ENCODE data around the gene SPP1. TPM values are rescaled to one million over a fixed set of nuclear protein-coding genes. Genes with fewer than 3 reads are reported as not detected.

The SPP1 gene
- total and polyA plus RNA-seq, 10 of the 15 experiments (the other 5 are each of a cell fraction or from before 2014, with no cell fraction given): 0.05 to 1.1 (median 0.39) TPM; not detected in 6

DNA sequence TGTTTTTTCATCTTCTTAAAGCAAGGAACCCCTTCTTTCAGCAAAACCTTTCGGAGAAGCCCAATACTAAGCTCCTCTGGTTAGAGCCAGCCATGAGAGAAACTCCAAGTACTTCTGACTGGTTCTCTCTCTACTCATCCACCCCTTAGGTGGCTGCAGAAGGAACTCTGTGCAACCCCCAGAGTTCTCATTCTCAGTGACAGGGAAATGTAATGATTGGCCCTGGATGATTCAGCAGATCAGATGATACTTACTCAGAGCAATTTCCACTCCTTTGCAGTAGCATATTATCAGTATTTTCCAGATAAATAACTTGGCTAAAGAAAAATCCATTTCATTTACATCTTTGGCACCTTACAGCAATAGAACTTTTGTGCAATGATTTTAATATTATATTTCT lies 3.2 kb downstream of the SPP1 start (continued):
- no peak for TF ChIP-seq BHLHE40 (IDR thresholded peaks at IDR 0.05; ENCODE audit: borderline replicate concordance in 1 of 2, low read depth in 2 of 2, low read length in 1 of 2)
- no peak for TF ChIP-seq PAX8 (IDR thresholded peaks at IDR 0.05)
- TF ChIP-seq, protein P1, sequence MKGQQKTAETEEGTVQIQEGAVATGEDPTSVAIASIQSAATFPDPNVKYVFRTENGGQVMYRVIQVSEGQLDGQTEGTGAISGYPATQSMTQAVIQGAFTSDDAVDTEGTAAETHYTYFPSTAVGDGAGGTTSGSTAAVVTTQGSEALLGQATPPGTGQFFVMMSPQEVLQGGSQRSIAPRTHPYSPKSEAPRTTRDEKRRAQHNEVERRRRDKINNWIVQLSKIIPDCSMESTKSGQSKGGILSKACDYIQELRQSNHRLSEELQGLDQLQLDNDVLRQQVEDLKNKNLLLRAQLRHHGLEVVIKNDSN (IDR thresholded peaks at IDR 0.05; ENCODE audit: borderline replicate concordance, extremely low read length, insufficient read depth, low read depth, low read length): no peak

DNA sequence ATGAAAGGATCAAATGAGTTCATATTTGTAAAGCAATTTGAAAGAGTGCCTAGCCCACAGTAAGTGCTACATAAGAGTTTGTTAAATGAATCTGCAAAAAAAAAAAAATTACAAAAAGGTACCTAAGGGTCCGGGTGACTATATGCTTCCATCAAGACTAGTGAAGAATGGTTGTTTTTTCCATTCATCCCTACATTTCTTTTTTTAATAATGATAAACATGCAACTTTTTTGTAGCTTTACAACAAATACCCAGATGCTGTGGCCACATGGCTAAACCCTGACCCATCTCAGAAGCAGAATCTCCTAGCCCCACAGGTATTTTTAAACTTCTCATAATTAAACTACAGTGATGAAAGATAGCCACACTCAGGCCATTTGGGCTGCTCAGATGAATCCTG lies 4.3 kb downstream of the SPP1 start:
- Histone ChIP-seq H3K79me2 (ENCODE audit: control insufficient read depth, insufficient read depth, low read length) (no peaks in the 10 kb centered on the region), H3K4me3 (no peak overlapping the region), H4K20me1 (ENCODE audit: control insufficient read depth, insufficient read depth) (no peaks in the 10 kb centered on the region), H3K9ac (ENCODE audit: control insufficient read depth, insufficient read depth, low read length) (no peak overlapping the region), H3K27ac (ENCODE audit: control insufficient read depth, insufficient read depth) (no peak overlapping the region), H3K4me1 (ENCODE audit: control insufficient read depth, insufficient read depth, low read length) (no peaks in the 10 kb centered on the region), H3K4me2 (ENCODE audit: control insufficient read depth, insufficient read depth) (no peak overlapping the region), H3K36me3 (ENCODE audit: control insufficient read depth in 2 of 2, insufficient read depth in 2 of 2, low read length in 1 of 2) (no peaks in the 10 kb centered on the region), H3K27me3 (replicated peaks in 1 of 2; ENCODE audit: control insufficient read depth in 2 of 2, insufficient read depth in 2 of 2, low read length in 1 of 2) (no peaks in the 10 kb centered on the region; a peak in 1 of 4 replicates), H3K9me3 (replicated peaks; ENCODE audit: control insufficient read depth, insufficient read depth, low read length) (no peaks in the 10 kb centered on the region), H2AFZ (ENCODE audit: control insufficient read depth, low read depth, low read length) (no peak overlapping the region)
- WGBS (ENCODE audit: insufficient coverage, insufficient replicate concordance, low lambda C conversion rate, missing lambda C conversion rate): 73% methylated on average over 1 of the region's 1 CpG
- FAIRE-seq (no peak), ATAC-seq (no peak), DNase-seq (ENCODE audit: low read depth, low spot score) (no peak)
- BruUV-seq (replicated peaks): no TSS peak
- intact Hi-C loops (cut with micrococcal nuclease; ENCODE audit: unreplicated experiment): loop anchor here (5.0 kb wide), 1 partner anchor 232 kb away; no protein-coding TSS in a partner anchor
- POLR2A ChIA-PET: no interaction called here
- in situ Hi-C loops (cut with MboI): no loop called here
- CTCF ChIA-PET: interaction anchor here (0.6 to 1.2 kb wide), 4 partner anchors 53 to 232 kb away, joined by 3 to 5 read pairs (median 3); no protein-coding TSS in a partner anchor
- RAD21 ChIA-PET (ENCODE audit: unreplicated experiment): no interaction called here
- SMC1A ChIA-PET (ENCODE audit: uncharacterized antibody, unreplicated experiment): interaction anchor here (1.2 kb wide), 1 partner anchor 232 kb away, joined by 3 read pairs; no protein-coding TSS in a partner anchor
- TF ChIP-seq, protein P2, sequence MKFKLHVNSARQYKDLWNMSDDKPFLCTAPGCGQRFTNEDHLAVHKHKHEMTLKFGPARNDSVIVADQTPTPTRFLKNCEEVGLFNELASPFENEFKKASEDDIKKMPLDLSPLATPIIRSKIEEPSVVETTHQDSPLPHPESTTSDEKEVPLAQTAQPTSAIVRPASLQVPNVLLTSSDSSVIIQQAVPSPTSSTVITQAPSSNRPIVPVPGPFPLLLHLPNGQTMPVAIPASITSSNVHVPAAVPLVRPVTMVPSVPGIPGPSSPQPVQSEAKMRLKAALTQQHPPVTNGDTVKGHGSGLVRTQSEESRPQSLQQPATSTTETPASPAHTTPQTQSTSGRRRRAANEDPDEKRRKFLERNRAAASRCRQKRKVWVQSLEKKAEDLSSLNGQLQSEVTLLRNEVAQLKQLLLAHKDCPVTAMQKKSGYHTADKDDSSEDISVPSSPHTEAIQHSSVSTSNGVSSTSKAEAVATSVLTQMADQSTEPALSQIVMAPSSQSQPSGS (IDR thresholded peaks at IDR 0.05; ENCODE audit: low read length): no peak
- TF ChIP-seq, protein P3, sequence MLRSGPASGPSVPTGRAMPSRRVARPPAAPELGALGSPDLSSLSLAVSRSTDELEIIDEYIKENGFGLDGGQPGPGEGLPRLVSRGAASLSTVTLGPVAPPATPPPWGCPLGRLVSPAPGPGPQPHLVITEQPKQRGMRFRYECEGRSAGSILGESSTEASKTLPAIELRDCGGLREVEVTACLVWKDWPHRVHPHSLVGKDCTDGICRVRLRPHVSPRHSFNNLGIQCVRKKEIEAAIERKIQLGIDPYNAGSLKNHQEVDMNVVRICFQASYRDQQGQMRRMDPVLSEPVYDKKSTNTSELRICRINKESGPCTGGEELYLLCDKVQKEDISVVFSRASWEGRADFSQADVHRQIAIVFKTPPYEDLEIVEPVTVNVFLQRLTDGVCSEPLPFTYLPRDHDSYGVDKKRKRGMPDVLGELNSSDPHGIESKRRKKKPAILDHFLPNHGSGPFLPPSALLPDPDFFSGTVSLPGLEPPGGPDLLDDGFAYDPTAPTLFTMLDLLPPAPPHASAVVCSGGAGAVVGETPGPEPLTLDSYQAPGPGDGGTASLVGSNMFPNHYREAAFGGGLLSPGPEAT (IDR thresholded peaks at IDR 0.05; ENCODE audit: low read depth): no peak
- no peak for TF ChIP-seq POU2F2 (IDR thresholded peaks at IDR 0.05; ENCODE audit: borderline replicate concordance, low read depth, low read length)
- TF ChIP-seq LARP7 (IDR thresholded peaks at IDR 0.05): no peak
- no peak for TF ChIP-seq CHD2 (IDR thresholded peaks at IDR 0.05; ENCODE audit: borderline replicate concordance, low read depth, low read length)
- no peak for TF ChIP-seq RFX5 (IDR thresholded peaks at IDR 0.05; ENCODE audit: low read depth, low read length)
- TF ChIP-seq, protein P1 (IDR thresholded peaks at IDR 0.05; ENCODE audit: borderline replicate concordance, extremely low read length, insufficient read depth, low read depth, low read length): no peak
- TF ChIP-seq MEF2A (IDR thresholded peaks at IDR 0.05; ENCODE audit: insufficient read depth, low read depth, low read length): no peak
- TF ChIP-seq, protein P4, sequence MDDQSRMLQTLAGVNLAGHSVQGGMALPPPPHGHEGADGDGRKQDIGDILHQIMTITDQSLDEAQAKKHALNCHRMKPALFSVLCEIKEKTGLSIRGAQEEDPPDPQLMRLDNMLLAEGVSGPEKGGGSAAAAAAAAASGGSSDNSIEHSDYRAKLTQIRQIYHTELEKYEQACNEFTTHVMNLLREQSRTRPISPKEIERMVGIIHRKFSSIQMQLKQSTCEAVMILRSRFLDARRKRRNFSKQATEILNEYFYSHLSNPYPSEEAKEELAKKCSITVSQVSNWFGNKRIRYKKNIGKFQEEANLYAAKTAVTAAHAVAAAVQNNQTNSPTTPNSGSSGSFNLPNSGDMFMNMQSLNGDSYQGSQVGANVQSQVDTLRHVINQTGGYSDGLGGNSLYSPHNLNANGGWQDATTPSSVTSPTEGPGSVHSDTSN (IDR thresholded peaks at IDR 0.05; ENCODE audit: insufficient replicate concordance, low read depth, low read length): no peak
- no peak for TF ChIP-seq NR2C1 (IDR thresholded peaks at IDR 0.05)

Data from GM12878 (cell line).